ENCODE data around the gene PDE1C. TPM values are rescaled to one million over a fixed set of nuclear protein-coding genes. Genes with fewer than 3 reads are reported as not detected.

Gene PDE1C
- polyA plus RNA-seq, 1 of the 3 experiments (the other 2 are of a cell fraction) = 4.6 TPM

GRCh38 chr7:31963569-31964175, 106.5 kb downstream of the PDE1C start:
- Histone ChIP-seq H3F3A (replicated peaks; ENCODE audit: insufficient read depth) (no peaks in the 10 kb centered on the region), H3K9me3 (no peaks in the 10 kb centered on the region), H3K9ac (no peak overlapping the region), H3K9me2 (no peaks in the 10 kb centered on the region), H4K20me1 (ENCODE audit: insufficient read depth) (no peaks in the 10 kb centered on the region), H3K79me2 (ENCODE audit: insufficient read depth) (no peaks in the 10 kb centered on the region), H3K27me3 (ENCODE audit: insufficient read depth) (no peaks in the 10 kb centered on the region), H2AFZ (ENCODE audit: low read depth) (no peak overlapping the region), H3K4me1 (ENCODE audit: control insufficient read depth in 1 of 2, insufficient read depth in 2 of 2, low read depth in 1 of 2, low read length in 1 of 2) (no peaks in the 10 kb centered on the region; a peak in 1 of 4 replicates), H3K36me3 (replicated peaks in 1 of 2; ENCODE audit: control insufficient read depth in 1 of 2, insufficient read depth in 2 of 2, low read length in 1 of 2) (no peaks in the 10 kb centered on the region), H3K27ac (ENCODE audit: low read depth in 2 of 2, low read length in 1 of 2) (no peak overlapping the region), H3K4me2 (no peak overlapping the region), H3K4me3 (ENCODE audit: low read depth in 2 of 2, low read length in 1 of 2) (no peak overlapping the region)
- TF ChIP-seq POLR2AphosphoS5 (IDR thresholded peaks at IDR 0.05; ENCODE audit: low read depth, low read length) = no peak
- TF ChIP-seq TAF1 (IDR thresholded peaks at IDR 0.05; ENCODE audit: borderline replicate concordance, low read depth, low read length) = no peak
- TF ChIP-seq FOSL2 (IDR thresholded peaks at IDR 0.05; ENCODE audit: borderline replicate concordance, low read depth) = no peak
- no peak for TF ChIP-seq NFIC (IDR thresholded peaks at IDR 0.05; ENCODE audit: borderline replicate concordance)
- no peak for TF ChIP-seq JUND (IDR thresholded peaks at IDR 0.05)
- TF ChIP-seq GATA2 (CRISPR knock-in tag; IDR thresholded peaks at IDR 0.05) = no peak
- no peak for TF ChIP-seq USF2 (IDR thresholded peaks at IDR 0.05; ENCODE audit: borderline replicate concordance, low read depth, low read length)
- no peak for TF ChIP-seq RFX5 (IDR thresholded peaks at IDR 0.05; ENCODE audit: low read length)
- TF ChIP-seq RCOR1 (IDR thresholded peaks at IDR 0.05; ENCODE audit: low read length) = no peak
- no peak for TF ChIP-seq MEF2A (IDR thresholded peaks at IDR 0.05; ENCODE audit: borderline replicate concordance, low read depth)
- no peak for TF ChIP-seq SIN3A (IDR thresholded peaks at IDR 0.05; ENCODE audit: borderline replicate concordance, low read depth, low read length)
- no peak for TF ChIP-seq MXI1 (IDR thresholded peaks at IDR 0.05; ENCODE audit: low read depth, low read length)
- no peak for TF ChIP-seq EZH2phosphoT487 (IDR thresholded peaks at IDR 0.05; ENCODE audit: borderline replicate concordance, low read depth)
- TF ChIP-seq TEAD4 (IDR thresholded peaks at IDR 0.05; ENCODE audit: borderline replicate concordance, insufficient read depth) = no peak
- TF ChIP-seq MAX (IDR thresholded peaks at IDR 0.05; ENCODE audit: low read depth) = no peak
- no peak for TF ChIP-seq PBX3 (IDR thresholded peaks at IDR 0.05)
- no peak for DNase-seq
- ChIA-PET CTCF (no interaction called here), POLR2A (no interaction called here)
- 22% methylated on average over 8 of the region's 8 CpGs for WGBS (ENCODE audit: low lambda C conversion rate)

- no peaks in the 10 kb centered on the region for H3K79me2 ChIP-seq (ENCODE audit: insufficient read depth)
- peak overlapping the region; percentile 39; the same call in 1 of the 2 replicates for H2AFZ ChIP-seq (ENCODE audit: low read depth)
- H4K20me1 ChIP-seq (ENCODE audit: insufficient read depth) = no peaks in the 10 kb centered on the region
- no peak for TF ChIP-seq NRF1 (IDR thresholded peaks at IDR 0.05; ENCODE audit: low read depth, low read length)
- TF ChIP-seq TCF12 (IDR thresholded peaks at IDR 0.05) = no peak
- TF ChIP-seq PBX3 (IDR thresholded peaks at IDR 0.05) = no peak
- no peak for TF ChIP-seq MXI1 (IDR thresholded peaks at IDR 0.05; ENCODE audit: low read depth, low read length)
- no peak for TF ChIP-seq YY1 (IDR thresholded peaks at IDR 0.05; ENCODE audit: low read depth)
- TF ChIP-seq FOSL2 (IDR thresholded peaks at IDR 0.05; ENCODE audit: borderline replicate concordance, low read depth) = no peak
- DNase-seq = no peak
- H3K9me3 ChIP-seq = no peaks in the 10 kb centered on the region
- no peak overlapping the region for H3K4me2 ChIP-seq
- H3K27me3 ChIP-seq (ENCODE audit: insufficient read depth) = no peaks in the 10 kb centered on the region
- CTCF ChIA-PET = no interaction called here
- H3K27ac ChIP-seq (ENCODE audit: low read depth in 2 of 2, low read length in 1 of 2) = no peak overlapping the region
- H3K9ac ChIP-seq = no peak overlapping the region
- POLR2A ChIA-PET = no interaction called here
- peaks cover 4% of the 10 kb centered on the region for H3F3A ChIP-seq (replicated peaks; ENCODE audit: insufficient read depth)
- no peak overlapping the region for H3K4me3 ChIP-seq (ENCODE audit: low read depth in 2 of 2, low read length in 1 of 2)
- no peaks in the 10 kb centered on the region for H3K36me3 ChIP-seq (replicated peaks in 1 of 2; ENCODE audit: control insufficient read depth in 1 of 2, insufficient read depth in 2 of 2, low read length in 1 of 2)
- H3K4me1 ChIP-seq (ENCODE audit: control insufficient read depth in 1 of 2, insufficient read depth in 2 of 2, low read depth in 1 of 2, low read length in 1 of 2) = peaks cover 0 to 4% of the 10 kb centered on the region in 2 experiments; a peak in 1 of 4 replicates
- no peaks in the 10 kb centered on the region for H3K9me2 ChIP-seq
These were observed 108.0 kb downstream of the PDE1C start for GRCh38 chr7:31962246-31962645.

Measured in SK-N-SH (cell line).